HG02970 (cell line): ENCODE measurements around the gene EHD3.
A peak's percentile ranks its signal among the peaks of the same experiment; 100 is the strongest.

Experiments used
- ATAC-seq: cut with Tn5 transposase; IDR thresholded peaks from one replicate; pipeline ENCODE4 v1.9.1; 2021; ENCODE audit warnings: mild to moderate bottlenecking, moderate library complexity, moderate number of reproducible peaks; ENCODE audit not compliant: unreplicated experiment, low FRiP score

EHD3 gene

DNA sequence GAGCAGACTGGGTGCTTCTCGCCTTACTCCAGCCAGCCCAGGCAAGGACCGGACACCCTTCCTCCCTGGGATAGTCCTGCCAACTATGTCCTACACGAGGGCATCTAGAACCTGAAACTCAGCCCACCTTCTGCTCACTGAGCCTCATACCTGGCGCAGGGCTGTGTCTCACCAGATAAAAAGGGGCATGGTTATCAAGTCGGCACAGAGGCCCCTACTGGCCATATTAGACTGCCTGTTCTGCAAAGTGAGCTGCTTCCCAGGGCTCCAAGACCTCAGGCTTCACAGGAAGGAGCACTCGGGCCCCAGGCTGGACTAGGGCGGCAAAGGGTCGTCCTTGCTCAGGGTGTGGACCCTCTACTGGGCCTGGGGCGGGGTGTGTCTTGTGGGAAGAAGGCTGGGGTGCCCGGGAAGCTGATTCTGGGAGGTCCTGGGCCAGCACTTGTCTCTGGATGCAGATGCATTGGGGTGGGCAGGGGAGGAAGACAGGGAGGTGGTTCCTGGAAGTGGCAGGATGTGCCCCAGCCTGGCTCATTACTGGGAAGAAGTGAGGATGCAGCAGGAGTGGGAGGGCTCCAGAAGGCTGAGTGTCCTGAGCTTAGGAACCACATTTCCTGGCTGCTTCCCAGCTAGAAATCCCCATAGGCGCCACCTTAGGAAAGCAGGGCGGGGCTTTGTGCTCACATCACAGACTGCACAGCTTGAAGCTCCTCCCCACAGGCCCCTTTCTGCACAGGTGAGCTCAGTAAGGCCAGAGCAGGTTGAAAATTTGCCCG, 19.6 kb downstream of the EHD3 start:
- ATAC-seq: no peak

DNA sequence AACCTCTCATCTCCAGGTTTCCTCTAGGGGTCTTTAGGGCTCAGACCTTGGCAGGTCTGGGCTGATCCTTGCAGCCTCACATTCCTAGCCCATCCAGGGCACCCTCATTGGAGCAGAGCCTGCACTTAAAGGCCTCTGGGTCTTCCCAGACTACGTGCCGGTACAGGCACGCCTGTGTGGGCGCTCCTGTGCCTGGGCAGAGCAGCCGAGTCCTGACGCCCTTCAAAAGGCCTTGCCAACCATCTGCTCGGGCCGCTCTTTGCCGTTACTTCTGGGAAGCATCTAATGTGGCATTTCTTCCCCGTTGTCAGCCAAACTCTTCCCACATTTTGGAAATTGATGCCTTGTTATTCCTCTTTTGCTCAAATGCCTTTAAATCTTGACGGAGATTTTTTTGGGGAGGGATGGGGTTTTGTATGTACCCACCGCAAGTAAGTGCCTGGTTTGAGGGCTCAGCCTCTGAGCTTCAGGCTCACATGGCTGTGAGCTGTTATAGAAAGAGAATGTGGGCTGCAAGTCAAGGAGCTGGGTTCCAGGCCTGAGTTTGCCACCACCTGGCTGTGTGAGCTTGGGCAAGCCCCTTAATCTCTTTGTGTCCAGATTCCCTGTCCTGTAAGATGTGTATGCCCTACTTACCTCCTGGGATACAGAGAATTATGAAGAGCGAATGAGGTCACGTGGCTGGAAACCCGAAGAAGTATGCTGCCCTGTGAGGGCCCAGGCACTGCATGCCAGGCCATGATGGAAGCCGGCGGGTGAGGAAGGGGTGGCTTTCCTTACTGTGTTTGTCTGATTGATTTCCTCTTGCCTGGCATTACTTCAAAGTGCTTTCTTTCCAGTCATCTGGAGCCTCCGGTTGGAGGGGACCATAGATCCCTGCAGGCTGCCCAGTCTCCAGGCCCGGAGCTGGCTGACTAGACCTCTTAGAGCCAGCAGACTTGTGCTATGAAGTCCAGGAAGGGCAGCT, 20.6 kb downstream of the EHD3 start:
- no peak for ATAC-seq

- peak; percentile 51 for ATAC-seq
Measured at GRCh38 chr2:31255911-31256571, 22.1 kb downstream of the EHD3 start.

DNA sequence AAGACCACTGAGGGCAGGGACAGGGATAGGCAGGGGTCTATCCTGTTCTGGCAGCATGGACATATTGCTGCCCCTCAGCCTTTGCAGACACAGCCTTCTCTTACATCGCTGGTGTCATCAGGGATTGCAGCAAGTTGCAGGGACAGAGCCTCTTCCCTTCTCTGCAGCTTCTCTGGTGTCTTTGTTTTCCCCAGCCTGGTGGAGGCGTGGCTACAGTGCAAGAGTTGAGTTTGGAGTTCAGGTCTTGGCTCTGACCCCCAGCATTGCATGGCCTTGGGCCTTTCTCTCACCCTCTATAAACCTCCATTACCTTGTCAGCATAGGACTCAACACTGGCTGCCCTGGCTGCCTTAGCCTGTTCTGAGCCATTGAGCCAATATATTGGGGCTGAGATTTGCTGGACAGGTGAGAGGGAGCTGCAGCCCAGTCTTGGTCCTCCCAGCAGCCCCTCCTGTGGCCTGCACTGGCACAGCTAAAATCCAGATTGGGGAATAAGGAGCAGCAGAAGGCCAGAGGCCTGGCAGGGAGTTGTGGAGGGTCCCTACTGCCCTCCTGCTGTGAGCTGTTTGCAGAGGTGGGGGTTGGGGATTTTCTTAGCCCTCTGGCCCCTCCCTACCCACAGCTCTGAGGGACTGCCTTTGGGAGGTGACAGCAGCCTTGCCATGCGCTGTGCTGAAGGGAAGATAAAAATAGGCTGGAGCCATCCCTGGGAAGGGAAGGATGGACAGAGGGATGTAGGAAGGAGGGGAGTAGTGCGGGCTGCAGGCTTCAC, 22.8 kb downstream of the EHD3 start:
- peak; percentile 19 for ATAC-seq

DNA sequence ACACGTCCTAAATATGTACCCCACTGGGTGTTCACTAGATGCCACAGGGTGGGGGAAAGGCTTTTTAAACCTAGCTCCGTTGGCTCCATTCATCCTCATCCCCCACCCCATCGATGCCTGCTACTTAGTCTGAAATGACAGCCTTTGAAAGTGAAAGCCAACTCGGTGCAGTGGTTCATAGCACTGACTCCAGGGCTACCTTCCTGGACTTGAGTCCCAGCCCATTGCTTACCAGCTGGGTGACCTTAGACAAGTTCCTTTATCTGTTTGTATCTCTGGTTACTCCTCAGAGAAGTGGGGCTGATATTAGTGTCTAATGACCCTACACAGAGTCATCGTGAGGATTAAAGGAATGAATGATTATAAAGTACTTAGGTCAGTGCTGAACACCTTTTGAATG, 24.4 kb downstream of the EHD3 start:
- ATAC-seq: no peak

- no peak for ATAC-seq
Measured at GRCh38 chr2:31259075-31259474, 25.1 kb downstream of the EHD3 start.

DNA sequence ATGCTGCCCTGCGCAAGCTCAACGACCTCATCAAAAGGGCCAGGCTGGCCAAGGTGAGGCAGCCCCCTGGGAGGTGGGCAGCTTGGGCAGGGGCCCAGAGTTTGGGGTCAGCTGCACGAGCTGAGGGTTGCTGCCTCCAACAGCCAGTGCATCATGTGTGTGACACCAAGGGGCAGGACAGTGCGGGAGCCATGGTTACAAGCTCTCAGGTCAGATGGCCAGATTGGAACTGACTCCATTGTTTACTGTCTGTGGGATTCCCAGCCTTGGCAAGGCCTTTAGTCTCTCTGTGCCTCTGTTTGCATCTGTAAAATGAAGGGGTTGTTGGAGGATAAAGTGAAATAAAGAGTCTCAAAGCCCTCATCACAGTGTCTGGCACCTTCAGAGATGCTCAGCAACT, 26.9 kb downstream of the EHD3 start:
- ATAC-seq: no peak

DNA sequence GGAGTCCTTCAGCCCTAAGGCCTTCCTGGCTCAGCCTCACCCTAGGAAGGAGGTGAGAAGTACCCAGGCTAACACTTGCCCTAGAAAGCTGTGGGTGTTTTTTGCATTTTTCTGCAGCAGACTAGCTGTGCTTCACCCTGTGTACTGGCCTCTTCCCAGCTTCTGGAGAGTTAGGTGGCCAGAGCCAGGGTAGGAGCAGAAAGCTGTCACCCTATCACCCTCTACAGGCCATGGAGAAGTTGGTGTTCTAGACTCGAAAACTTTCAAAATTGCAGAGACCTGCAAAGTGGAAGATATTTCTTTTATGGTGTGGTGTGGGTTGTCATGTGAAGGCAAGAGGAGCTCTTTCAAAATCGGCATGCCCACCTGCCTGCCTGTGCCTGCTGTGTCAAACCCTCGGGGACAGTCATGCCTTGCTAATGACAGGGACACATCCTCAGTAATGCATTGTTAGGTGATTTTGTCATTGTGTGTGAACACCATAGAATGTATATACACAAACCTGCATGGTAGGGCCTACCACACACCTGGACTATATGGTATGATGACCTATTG, 29.8 kb downstream of the EHD3 start:
- ATAC-seq: no peak

DNA sequence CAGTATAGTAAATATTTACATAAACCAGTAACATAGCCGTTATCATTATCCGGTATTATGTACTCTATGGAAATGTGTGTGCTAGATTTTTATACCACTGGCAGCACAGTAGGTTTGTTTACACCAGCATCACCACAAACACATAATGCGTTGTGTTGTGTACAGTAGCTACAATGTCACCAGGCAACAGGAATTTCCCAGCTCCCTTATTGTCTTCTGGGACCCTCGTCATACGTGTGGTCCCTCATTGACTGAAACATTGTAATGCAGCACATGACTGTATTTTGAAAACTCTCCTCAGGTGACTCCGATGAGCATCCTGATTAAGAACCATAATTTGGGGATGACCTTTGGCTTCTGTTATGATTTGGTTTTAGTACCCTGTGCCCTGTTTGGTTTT, 31.3 kb downstream of the EHD3 start:
- ATAC-seq: no peak

DNA sequence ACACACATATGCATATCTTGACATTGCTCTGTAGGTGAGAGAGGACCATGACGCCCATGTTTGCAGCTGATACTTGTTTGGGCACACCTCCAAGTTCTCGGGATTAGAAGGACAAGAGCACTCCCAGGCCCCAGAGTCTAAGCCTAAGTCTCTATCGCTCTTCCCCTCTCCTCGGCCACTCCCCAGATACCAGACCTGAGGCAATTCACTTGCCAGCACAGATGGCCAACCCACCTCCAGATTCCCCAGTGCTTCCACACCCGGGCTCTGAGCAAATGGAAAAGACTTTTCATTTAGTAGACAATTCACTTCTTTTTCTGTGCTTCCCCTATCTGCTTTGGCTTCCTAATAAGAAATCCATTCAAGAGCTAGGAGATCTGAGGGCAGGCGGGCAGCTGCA, 32.9 kb downstream of the EHD3 start:
- ATAC-seq: no peak

GRCh38 chr2:31267437-31268120, 33.6 kb downstream of the EHD3 start:
- no peak for ATAC-seq

DNA sequence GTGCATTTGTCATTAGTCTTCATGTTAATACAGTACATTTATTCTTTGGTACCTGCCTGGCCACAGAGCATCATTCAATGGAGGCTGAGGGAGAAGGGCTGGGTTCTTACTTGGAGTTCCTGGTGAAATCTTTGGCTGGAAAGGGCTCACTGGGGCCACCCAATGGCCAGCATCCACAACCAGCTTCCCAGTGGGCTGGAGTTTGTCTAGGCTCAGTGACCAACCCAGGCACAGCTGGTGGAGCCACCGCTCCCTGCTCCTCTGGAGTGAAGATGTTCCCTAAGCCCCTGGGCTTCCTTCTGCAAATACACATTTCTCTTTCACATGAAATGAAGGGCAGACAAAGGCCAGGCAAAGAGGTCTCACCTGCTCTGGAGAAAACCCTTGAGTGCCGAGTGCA, 34.4 kb downstream of the EHD3 start:
- ATAC-seq: no peak

- ATAC-seq: no peak
Measured at GRCh38 chr2:31269087-31269486, 35.1 kb downstream of the EHD3 start.

DNA sequence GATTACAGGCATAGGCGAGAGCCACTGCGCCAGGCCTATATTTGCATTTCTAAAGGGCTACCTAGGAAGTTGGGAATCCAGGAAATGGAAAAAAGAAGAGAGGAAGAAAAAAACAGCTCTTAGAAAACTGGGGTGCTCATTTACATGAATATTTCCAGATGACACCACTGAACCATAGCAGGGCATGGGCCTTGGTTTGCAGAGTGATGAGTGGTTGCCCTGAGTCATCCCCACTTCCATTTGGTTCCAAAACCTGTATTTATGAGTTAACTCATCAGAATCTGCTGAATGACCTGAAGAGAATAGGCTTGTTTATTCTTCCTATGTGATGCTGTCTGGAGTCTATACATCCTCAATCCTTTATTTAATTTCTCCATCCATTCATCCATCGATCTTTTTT, 36.2 kb downstream of the EHD3 start:
- no peak for ATAC-seq

- no peak for ATAC-seq
Measured at GRCh38 chr2:31270822-31271231, 36.9 kb downstream of the EHD3 start.

DNA sequence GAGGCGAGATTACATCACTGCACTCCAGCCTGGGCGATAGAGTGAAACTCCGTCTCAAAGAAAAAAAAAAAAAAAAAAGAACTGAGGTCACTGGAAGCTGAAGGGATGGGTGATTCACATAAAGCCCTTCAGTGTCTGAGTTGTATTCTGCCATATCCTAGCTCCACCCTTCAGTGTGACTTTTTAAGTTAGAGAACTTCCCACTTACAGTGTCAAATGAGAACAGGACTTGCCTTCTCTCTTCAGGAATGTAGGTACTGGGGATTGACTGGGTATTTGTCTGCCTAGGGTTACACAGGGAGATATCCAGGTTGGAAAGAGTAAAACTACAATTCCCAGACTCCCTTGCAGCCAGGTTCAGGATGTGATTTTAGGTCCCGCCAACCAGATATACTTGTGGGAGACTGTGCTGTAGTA, 37.9 kb downstream of the EHD3 start:
- no peak for ATAC-seq

DNA sequence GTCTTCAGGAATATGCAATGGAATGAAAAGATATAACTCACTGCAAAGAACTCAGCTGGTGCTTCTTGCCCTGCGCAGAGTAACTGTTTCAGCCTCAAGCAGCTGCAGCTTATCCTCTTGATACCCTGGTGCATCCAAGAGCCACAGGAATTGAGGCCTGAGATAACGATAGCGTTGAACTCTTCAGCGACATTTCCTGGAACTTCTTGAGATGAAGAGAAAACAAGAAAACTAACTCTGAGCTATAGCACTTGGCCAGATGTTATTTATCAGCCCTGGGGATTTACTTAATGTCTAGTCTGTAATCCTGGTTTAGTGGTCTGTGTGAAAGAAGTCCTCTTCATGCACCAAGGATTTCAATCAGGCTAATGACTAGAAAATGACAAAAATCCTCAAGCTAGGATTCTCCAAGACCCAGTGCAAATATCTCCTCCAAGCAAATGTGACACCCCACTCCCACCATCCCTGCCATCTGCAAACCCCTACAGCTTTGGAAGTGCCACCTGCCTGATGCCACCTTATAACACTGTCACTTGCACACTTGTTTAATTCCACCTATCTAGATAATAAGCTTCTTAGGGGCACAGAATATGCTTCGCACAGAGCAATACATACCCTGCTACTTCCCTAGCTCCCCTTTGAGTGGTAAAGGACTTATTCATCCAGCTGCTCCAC, 40.6 kb downstream of the EHD3 start:
- no peak for ATAC-seq

DNA sequence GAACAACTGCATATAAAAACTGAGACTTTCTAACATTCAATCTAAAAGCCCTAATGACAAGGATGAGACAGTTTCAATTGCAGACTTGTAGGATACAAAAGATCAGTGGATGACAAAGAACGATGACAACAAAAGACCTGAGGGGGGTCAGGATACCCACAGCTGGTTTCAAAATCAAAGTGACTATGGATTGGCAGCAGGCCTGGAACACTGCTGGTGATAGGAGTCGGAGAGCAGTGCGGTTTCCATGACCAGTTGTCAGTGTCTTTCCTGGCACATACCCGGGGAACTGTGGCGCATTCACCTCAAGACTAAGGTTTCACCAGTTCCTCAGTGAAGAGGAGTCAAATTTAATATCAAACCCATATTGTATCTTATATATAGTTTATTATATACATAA, 42.0 kb downstream of the EHD3 start:
- no peak for ATAC-seq

DNA sequence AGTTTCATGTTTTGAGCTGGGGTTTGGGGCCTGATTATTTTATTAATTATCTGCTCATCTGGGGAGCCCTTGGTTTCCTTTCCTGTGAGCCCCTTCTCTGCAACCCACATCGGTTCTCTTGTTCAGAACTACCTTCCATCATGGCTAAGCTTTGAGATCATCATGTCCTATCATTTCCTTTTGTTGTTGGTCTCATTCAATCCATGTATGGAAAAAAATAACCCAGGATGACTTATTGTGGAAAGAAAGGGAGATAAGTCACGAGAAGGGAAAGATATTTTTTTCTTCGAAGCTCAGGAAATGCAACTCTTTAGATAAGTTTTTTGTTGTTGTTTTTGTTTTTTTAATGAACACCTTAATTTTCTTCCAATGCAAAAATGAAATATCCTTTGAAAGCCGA, 43.7 kb downstream of the EHD3 start:
- no peak for ATAC-seq
